BE2C (cell line): Measurements from ENCODE around the gene FYCO1.

Source experiments
- DNase-seq: peaks from one replicate; pipeline ENCODE4 v3.0.0-alpha.2; 2020
- H3K27me3 ChIP-seq: fragments of 250-450 bp; sonication (Bioruptor Pico); 2 replicates; pipeline ENCODE4 v1.5.1; 2020; ENCODE audit warnings: mild to moderate bottlenecking
- H3K36me3 ChIP-seq: fragments of 250-450 bp; sonication (Bioruptor Pico); 2 replicates; pipeline ENCODE4 v1.5.1; 2020; ENCODE audit warnings: mild to moderate bottlenecking
- H3K4me1 ChIP-seq: fragments of 250-450 bp; sonication (Bioruptor Pico); 2 replicates; pipeline ENCODE4 v1.5.1; 2020
- H3K4me3 ChIP-seq: 2 replicates; pipeline ENCODE4 v1.5.1; 2011; ENCODE audit warnings: low read depth, low read length
- H3K9me3 ChIP-seq: fragments of 250-450 bp; sonication (Bioruptor Pico); 2 replicates; pipeline ENCODE4 v1.5.1; 2020
- CTCF ChIP-seq: IDR thresholded peaks from 2 replicates; pipeline ENCODE4 v1.5.1; 2012; ENCODE audit warnings: mild to moderate bottlenecking, low read depth, low read length

The FYCO1 gene

DNA sequence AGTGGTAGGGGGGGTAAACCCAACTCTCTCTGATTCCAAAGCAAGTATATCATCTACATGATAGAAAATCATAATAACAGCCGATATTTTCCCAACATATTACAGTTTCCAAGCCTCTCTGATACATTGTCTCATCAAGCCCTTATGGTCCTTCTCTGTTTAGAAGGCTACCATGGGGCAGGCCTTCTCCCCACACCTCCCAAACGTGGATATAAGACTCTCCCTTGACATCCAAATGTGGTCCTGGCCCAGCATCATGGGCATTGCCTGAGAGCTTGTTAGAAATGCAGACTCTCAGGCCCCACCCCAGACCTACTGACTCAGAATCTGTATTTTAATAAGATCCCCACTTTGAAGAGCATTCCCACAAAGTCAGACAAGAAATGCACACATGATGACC lies 127.0 kb downstream of the FYCO1 start:
- no peak for TF ChIP-seq CTCF
- Histone ChIP-seq H3K4me3 (no peak overlapping the region), H3K36me3 (no peaks in the 10 kb centered on the region), H3K4me1 (no peaks in the 10 kb centered on the region), H3K27me3 (no peaks in the 10 kb centered on the region), H3K9me3 (no peaks in the 10 kb centered on the region)
- no peak for DNase-seq

DNA sequence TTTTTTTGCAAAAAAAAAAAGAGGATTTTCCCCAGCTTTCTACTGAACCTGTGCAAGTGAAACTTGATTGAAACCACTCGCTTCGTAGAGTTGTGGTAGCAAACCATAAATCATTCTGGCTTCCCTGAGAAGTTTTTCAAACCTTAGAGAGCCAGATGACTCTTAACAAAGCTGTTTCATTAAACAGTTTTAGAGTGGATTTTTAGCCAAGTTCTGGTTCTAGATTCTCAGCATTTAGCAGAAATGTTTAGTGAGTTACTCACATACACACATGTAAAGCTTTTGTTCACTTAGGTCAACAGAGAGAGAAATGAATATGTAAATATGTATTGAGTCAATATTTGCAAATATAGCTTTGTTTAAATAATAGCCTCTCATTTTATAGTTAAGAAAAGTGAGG lies 127.4 kb downstream of the FYCO1 start:
- Histone ChIP-seq H3K4me3 (no peak overlapping the region), H3K27me3 (no peaks in the 10 kb centered on the region), H3K9me3 (no peaks in the 10 kb centered on the region), H3K4me1 (no peaks in the 10 kb centered on the region), H3K36me3 (no peaks in the 10 kb centered on the region)
- no peak for TF ChIP-seq CTCF
- no peak for DNase-seq
